ENCODE measurements around the gene D2HGDH.

Gene D2HGDH

DNA sequence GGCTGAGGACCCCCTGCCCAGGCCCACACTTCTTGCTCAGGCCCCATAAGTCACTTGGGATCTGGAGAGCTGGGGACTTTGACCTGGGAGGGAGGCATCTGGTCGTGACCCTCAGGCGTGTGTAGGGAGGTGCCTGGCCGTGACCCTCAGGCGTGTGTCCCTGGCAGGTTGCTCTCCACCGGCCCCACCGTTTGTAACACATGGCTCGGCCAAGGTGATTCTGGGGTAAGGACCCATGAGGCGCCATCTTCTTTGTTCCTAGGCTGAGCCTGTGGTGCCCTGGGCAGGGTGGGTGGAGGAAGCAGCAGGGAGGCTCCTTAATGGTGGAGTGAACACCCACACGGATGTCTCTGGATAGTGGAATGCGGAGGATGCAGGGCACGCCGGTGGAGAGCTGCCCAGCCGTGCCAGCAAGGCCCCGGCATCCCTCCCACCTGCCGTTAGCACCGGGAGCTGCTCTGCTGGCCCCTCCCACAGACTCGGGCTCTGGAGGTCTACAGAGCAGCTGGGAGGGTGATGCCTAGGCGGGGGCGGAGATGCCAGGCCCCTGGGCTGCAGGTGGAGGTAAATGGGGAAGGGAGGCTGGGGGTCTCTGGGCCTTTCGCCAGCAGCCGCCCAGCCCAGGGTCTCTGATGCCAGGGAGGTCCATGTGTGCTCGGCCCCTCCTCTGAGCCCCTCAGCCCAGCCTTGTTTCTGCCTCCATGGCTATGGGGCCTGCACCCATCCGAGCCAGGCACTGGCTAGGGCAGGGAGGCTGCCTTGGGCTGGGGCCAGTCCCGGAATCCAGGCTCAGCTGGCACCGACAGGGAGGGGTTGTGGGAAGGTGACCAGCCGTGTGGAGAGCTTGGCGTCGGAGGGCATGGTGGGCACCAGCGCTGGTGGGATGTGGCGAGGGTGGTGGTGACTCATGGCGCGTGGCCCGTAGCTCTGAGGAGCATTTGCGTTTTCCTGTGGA is 41.1 kb downstream of the D2HGDH start:
- Histone ChIP-seq H3K4me3 (ENCODE audit: severe bottlenecking) (no peak overlapping the region), H3K4me1 (ENCODE audit: insufficient read depth, poor library complexity, severe bottlenecking) (peaks cover 5% of the 10 kb centered on the region), H3K27ac (ENCODE audit: poor library complexity, severe bottlenecking) (no peak overlapping the region), H3K36me3 (ENCODE audit: low read depth) (no peaks in the 10 kb centered on the region), H3K9me3 (ENCODE audit: severe bottlenecking) (no peaks in the 10 kb centered on the region), H3K27me3 (ENCODE audit: insufficient read depth, poor library complexity, severe bottlenecking) (no peaks in the 10 kb centered on the region)
- TF ChIP-seq, protein P1, sequence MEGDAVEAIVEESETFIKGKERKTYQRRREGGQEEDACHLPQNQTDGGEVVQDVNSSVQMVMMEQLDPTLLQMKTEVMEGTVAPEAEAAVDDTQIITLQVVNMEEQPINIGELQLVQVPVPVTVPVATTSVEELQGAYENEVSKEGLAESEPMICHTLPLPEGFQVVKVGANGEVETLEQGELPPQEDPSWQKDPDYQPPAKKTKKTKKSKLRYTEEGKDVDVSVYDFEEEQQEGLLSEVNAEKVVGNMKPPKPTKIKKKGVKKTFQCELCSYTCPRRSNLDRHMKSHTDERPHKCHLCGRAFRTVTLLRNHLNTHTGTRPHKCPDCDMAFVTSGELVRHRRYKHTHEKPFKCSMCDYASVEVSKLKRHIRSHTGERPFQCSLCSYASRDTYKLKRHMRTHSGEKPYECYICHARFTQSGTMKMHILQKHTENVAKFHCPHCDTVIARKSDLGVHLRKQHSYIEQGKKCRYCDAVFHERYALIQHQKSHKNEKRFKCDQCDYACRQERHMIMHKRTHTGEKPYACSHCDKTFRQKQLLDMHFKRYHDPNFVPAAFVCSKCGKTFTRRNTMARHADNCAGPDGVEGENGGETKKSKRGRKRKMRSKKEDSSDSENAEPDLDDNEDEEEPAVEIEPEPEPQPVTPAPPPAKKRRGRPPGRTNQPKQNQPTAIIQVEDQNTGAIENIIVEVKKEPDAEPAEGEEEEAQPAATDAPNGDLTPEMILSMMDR (IDR thresholded peaks at IDR 0.05; ENCODE audit: poor library complexity, severe bottlenecking), result no peak
- peak; percentile 58 for DNase-seq (ENCODE audit: low spot score)
- ATAC-seq (ENCODE audit: low read depth), result no peak

DNA sequence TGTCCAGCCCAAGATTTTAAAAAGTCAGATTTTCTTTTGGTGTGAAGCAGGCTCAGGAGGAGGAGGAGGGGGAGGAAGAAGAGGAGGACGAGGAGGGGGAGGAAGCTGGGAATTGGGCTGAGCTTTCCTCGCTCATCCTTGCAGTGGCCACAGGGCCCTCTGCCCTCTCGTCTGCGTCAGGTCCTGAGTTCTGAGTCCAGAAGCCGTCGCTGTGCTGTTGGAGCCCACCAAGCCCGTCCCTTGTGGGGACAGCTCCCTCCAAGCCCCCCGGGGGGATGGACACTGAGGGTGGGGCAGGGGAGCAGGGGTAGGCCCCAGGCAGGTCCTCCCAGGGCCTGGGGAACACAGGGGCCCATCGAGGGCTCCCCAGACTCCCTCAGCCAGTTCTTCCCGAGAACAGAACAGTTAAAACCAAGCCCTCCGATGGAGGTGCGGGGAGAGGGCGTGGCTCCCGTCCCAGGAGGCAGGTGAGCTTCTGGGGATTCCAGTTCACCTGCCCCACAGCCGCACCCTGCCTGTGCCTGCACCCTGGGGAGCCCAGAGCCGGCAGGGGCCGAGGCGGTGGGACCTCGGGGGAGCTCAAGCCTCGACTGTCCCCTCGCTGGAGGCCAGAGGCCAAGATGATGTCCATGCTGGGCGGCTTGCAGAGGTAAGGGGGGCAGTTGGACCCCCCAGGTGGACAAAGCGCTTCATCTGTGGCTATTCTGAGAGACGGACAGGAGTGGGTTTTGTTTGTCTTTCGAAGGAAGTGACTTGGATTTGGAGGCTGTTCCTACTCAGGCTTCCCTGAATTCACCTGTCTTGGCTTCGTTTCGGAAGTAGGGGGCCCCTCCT is 42.1 kb downstream of the D2HGDH start, which contains the start of gene GAL3ST2:
TSS of gene GAL3ST2 (plus strand) at position 487 of the 834 bp plus-strand sequence. CDS start at position 621, 134 bp downstream.
- ATAC-seq (ENCODE audit: low read depth) (no peak), DNase-seq (ENCODE audit: low spot score) (no peak)
- Histone ChIP-seq H3K4me1 (ENCODE audit: insufficient read depth, poor library complexity, severe bottlenecking) (peaks cover 5% of the 10 kb centered on the region), H3K9me3 (ENCODE audit: severe bottlenecking) (peaks cover under 1% of the 10 kb centered on the region), H3K27ac (ENCODE audit: poor library complexity, severe bottlenecking) (no peak within 1 kb of the TSS), H3K36me3 (ENCODE audit: low read depth) (no peaks in the 10 kb centered on the region), H3K4me3 (ENCODE audit: severe bottlenecking) (no peak within 1 kb of the TSS), H3K27me3 (ENCODE audit: insufficient read depth, poor library complexity, severe bottlenecking) (no peaks in the 10 kb centered on the region)
- TF ChIP-seq, protein P1 (IDR thresholded peaks at IDR 0.05; ENCODE audit: poor library complexity, severe bottlenecking), result no peak

DNA sequence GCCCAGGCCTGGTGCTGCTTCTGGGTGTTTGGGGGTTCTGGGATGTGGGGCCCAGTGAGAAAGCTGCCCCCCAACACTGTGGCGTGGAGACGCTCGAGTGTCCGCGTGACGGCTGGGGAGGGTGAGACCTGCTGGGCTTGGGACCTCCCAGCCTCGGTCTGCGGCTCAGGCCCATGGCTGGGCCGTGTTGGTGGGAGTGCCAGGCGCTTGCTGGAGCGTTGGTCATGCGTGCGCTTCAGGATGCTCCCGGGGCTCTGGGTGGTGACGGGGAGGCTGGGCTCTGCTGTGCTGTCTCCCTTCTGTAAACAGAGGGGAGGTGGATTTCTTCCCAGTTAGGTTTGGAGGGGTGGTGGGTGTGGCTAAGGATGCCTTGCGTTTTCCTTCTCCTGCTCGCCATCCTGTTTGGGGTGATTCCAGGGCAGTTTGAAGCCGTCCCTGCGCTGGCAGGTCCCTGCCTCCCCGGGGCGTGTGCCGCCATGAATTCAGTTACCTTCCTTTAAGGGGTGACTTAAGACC is 42.8 kb downstream of the D2HGDH start:
- H3K36me3 ChIP-seq (ENCODE audit: low read depth), result no peaks in the 10 kb centered on the region
- H3K4me1 ChIP-seq (ENCODE audit: insufficient read depth, poor library complexity, severe bottlenecking), result peaks cover 5% of the 10 kb centered on the region
- TF ChIP-seq, protein P1 (IDR thresholded peaks at IDR 0.05; ENCODE audit: poor library complexity, severe bottlenecking), result no peak
- no peak overlapping the region for H3K4me3 ChIP-seq (ENCODE audit: severe bottlenecking)
- no peaks in the 10 kb centered on the region for H3K27me3 ChIP-seq (ENCODE audit: insufficient read depth, poor library complexity, severe bottlenecking)
- no peak overlapping the region for H3K27ac ChIP-seq (ENCODE audit: poor library complexity, severe bottlenecking)
- ATAC-seq (ENCODE audit: low read depth) (no peak), DNase-seq (ENCODE audit: low spot score) (no peak)
- H3K9me3 ChIP-seq (ENCODE audit: severe bottlenecking), result peaks cover 3% of the 10 kb centered on the region

DNA sequence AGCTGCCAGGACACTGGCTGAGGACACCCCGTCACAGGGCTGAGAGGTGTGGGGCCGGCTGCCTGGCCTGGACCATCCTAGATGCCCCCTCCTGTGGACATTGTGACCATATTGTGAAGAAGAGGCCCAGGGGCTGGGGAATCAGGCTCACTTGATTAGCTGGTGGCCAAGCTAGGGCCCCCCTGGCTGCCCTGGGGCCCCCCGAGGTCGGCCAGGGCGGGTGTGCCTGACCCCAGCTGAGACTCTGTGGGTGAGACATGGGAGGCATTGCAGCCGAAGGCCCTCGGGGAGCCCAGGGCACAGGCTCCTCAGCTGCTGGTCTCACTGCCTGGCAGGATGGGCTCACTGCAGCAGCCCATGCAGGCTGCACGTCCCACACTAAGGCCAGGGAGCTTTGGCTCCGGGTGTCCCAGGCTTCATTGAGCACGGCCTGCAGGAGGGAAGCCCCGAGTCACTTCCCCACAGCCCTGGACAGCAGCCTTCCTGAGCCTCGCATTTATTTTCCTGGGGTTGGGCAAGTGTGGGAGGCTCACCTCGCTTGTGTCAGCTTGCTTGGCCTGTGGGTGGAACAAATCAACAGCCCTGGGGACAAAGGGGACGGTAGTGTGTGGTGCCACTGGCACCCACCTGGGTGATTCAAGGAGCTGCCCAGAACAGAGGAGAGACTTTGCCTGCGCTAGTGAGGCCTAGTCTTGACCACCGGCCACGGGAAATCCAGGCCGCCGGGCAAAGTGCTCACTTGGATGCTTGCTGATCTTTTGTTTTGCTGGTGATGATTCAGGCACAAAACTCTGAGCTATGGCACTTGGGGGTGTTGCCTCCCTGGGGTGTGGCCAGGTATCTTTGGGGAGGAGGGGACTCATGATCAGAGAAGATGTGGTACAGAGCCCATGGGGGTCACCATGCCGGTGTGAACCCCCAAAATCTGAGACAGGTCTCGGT is 43.5 kb downstream of the D2HGDH start:
- Histone ChIP-seq H3K4me3 (ENCODE audit: severe bottlenecking) (no peak overlapping the region), H3K9me3 (ENCODE audit: severe bottlenecking) (peaks cover 5% of the 10 kb centered on the region), H3K36me3 (ENCODE audit: low read depth) (no peaks in the 10 kb centered on the region), H3K4me1 (ENCODE audit: insufficient read depth, poor library complexity, severe bottlenecking) (peaks cover 5% of the 10 kb centered on the region), H3K27ac (ENCODE audit: poor library complexity, severe bottlenecking) (no peak overlapping the region), H3K27me3 (ENCODE audit: insufficient read depth, poor library complexity, severe bottlenecking) (no peaks in the 10 kb centered on the region)
- DNase-seq (ENCODE audit: low spot score) (no peak), ATAC-seq (ENCODE audit: low read depth) (no peak)
- TF ChIP-seq, protein P1 (IDR thresholded peaks at IDR 0.05; ENCODE audit: poor library complexity, severe bottlenecking), result no peak

All from RWPE2 (cell line).